Fibroblast of villous mesenchyme (primary cell): ENCODE measurements around the gene TMPO. TPM values are rescaled to one million over a fixed set of nuclear protein-coding genes. Genes with fewer than 3 reads are reported as not detected.
"Not testable (repeated sequence)": the region's sequence is repeated elsewhere in the genome, so short reads cannot be mapped to it uniquely, and the experiment has no call there.

Source experiments
- DNase-seq: peaks from one replicate; pipeline ENCODE4 v3.0.0-alpha.2; 2010; ENCODE audit warnings: low read depth
- H3K4me3 ChIP-seq: 2 replicates; pipeline ENCODE4 v1.5.1; 2011; ENCODE audit warnings: low read depth, mild to moderate bottlenecking, low read length
- total RNA-seq: library from RNA; depleted of rRNA; stranded (reverse); fragments of >200 nt; gene quantifications from 2 replicates; pipeline ENCODE4 v1.2.3, GENCODE V29; 2012
- TF ChIP-seq, protein P1 (sequence below): IDR thresholded peaks from 2 replicates; pipeline ENCODE4 v1.5.1; 2012; ENCODE audit warnings: low read depth, mild to moderate bottlenecking, low read length; ENCODE audit not compliant: insufficient read depth

TMPO gene
- total RNA-seq, 1 donor = 124 TPM

GRCh38 chr12:98538031-98538430 lies 22.6 kb downstream of the TMPO start:
- H3K4me3 ChIP-seq = no peak overlapping the region
- TF ChIP-seq, protein P1, sequence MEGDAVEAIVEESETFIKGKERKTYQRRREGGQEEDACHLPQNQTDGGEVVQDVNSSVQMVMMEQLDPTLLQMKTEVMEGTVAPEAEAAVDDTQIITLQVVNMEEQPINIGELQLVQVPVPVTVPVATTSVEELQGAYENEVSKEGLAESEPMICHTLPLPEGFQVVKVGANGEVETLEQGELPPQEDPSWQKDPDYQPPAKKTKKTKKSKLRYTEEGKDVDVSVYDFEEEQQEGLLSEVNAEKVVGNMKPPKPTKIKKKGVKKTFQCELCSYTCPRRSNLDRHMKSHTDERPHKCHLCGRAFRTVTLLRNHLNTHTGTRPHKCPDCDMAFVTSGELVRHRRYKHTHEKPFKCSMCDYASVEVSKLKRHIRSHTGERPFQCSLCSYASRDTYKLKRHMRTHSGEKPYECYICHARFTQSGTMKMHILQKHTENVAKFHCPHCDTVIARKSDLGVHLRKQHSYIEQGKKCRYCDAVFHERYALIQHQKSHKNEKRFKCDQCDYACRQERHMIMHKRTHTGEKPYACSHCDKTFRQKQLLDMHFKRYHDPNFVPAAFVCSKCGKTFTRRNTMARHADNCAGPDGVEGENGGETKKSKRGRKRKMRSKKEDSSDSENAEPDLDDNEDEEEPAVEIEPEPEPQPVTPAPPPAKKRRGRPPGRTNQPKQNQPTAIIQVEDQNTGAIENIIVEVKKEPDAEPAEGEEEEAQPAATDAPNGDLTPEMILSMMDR = no peak
- DNase-seq = no peak

DNA sequence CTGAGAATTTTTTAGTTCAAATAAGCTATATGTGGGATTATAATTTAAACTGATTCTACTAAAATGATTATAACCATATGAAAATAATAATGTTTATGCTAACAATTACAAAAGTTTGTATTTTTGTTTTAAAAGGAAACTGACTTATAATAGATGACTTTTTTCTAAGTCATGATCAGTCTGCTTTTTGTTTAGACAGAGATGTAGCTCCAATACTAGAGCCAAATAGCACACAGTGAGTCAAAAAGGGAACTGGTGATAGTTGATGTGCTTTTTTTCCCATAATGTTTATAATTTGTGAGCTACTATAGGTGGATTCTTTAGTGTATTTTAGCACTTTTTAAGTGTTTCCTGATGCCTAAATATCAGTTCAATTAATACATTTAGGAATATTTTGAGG lies 28.3 kb downstream of the TMPO start:
- no peak for DNase-seq

GRCh38 chr12:98544751-98545150 lies 29.4 kb downstream of the TMPO start:
- TF ChIP-seq, protein P1 = no peak
- no peak overlapping the region for H3K4me3 ChIP-seq
- DNase-seq = no peak

More for the DNA sequence above, 28.3 kb downstream of the TMPO start:
- TF ChIP-seq, protein P1 = no peak
- H3K4me3 ChIP-seq = no peak overlapping the region

GRCh38 chr12:98549371-98550110 lies 34.2 kb downstream of the TMPO start:
- H3K4me3 ChIP-seq = no peak overlapping the region
- DNase-seq = no peak
- TF ChIP-seq, protein P1 = no peak

- DNase-seq = no peak
- no peak overlapping the region for H3K4me3 ChIP-seq
- TF ChIP-seq, protein P1 = no peak
Measured at GRCh38 chr12:98551787-98552186, 36.4 kb downstream of the TMPO start.

- DNase-seq, H3K4me3 ChIP-seq: not testable (repeated sequence)
Measured at GRCh38 chr12:98558097-98558496, 42.7 kb downstream of the TMPO start.

DNA sequence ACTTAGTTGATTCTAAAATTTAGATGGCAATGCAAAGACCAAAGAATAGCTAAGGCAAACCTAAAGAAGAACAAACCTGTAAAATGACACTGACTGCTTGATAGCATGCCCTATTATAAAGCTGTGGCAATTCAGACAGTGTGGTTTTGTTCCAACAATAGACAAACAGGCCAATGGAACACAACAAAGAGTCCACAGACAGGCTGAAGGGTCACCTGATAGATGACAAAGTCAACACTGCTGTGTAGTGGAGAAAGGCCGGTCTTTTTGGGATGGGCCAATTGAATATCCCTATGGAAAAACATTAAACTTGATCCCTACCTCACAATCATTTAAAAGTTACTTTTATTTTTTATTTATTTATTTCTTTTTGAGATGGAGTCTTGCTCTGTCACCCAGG lies 44.3 kb downstream of the TMPO start:
- no peak overlapping the region for H3K4me3 ChIP-seq
- TF ChIP-seq, protein P1 = no peak
- no peak for DNase-seq
